Measurements from ENCODE around the gene PPM1H.
A peak's percentile ranks its signal among the peaks of the same experiment; 100 is the strongest.

Gene PPM1H

GRCh38 chr12:62716866-62717525, 218.0 kb downstream of the PPM1H start:
- H3K4me3 ChIP-seq (ENCODE audit: low read depth, low read length): no peak overlapping the region
- CTCF ChIA-PET: no interaction called here
- TF ChIP-seq PRDM1 (tag by site-specific recombination; IDR thresholded peaks at IDR 0.05): peak; percentile 49; the same call in 1 of the 2 replicates
- TF ChIP-seq ZSCAN4 (tag by site-specific recombination; IDR thresholded peaks at IDR 0.05): no peak
- TF ChIP-seq ZNF398 (tag by site-specific recombination; IDR thresholded peaks at IDR 0.05): no peak
- TF ChIP-seq ZNF785 (tag by site-specific recombination; IDR thresholded peaks at IDR 0.05): no peak
- no peak for TF ChIP-seq ZBTB49 (tag by site-specific recombination; IDR thresholded peaks at IDR 0.05; ENCODE audit: low read depth)
- H3K27ac ChIP-seq (ENCODE audit: extremely low read depth, low read depth, low read length): no peak overlapping the region
- POLR2A ChIA-PET: no interaction called here
- H3K4me1 ChIP-seq (ENCODE audit: control insufficient read depth, insufficient read depth, low read length): no peaks in the 10 kb centered on the region
- no peaks in the 10 kb centered on the region for H3K9me3 ChIP-seq (ENCODE audit: control insufficient read depth, insufficient read depth, low read depth, low read length)
- peaks cover 0 to 12% of the 10 kb centered on the region in 2 experiments; a peak in 1 of 3 replicates for H3K36me3 ChIP-seq (ENCODE audit: control insufficient read depth in 2 of 2, insufficient read depth in 1 of 2, low read length in 2 of 2)

GRCh38 chr12:62716037-62716436, 218.9 kb downstream of the PPM1H start:
- TF ChIP-seq ZNF558 (tag by site-specific recombination; IDR thresholded peaks at IDR 0.05) (no peak), ZBTB49 (tag by site-specific recombination; IDR thresholded peaks at IDR 0.05; ENCODE audit: low read depth) (no peak), ZNF747 (tag by site-specific recombination; IDR thresholded peaks at IDR 0.05) (no peak), ZBTB48 (tag by site-specific recombination; IDR thresholded peaks at IDR 0.05) (no peak), ZNF274 (IDR thresholded peaks at IDR 0.05; ENCODE audit: low read length) (no peak), ZNF274 (tag by site-specific recombination; IDR thresholded peaks at IDR 0.05; ENCODE audit: borderline replicate concordance) (no peak), ZNF621 (tag by site-specific recombination; IDR thresholded peaks at IDR 0.05) (no peak), ZNF596 (tag by site-specific recombination; IDR thresholded peaks at IDR 0.05) (no peak), ZNF707 (tag by site-specific recombination; IDR thresholded peaks at IDR 0.05) (no peak), ZNF600 (tag by site-specific recombination; IDR thresholded peaks at IDR 0.05) (no peak), ZNF670 (tag by site-specific recombination; IDR thresholded peaks at IDR 0.05; ENCODE audit: low read depth) (no peak), GLI2 (tag by site-specific recombination; IDR thresholded peaks at IDR 0.05; ENCODE audit: borderline replicate concordance, low read depth) (no peak)
- Histone ChIP-seq H3K27ac (ENCODE audit: extremely low read depth, low read depth, low read length) (no peak overlapping the region), H3K36me3 (ENCODE audit: control insufficient read depth in 2 of 2, insufficient read depth in 1 of 2, low read length in 2 of 2) (peaks cover 0 to 12% of the 10 kb centered on the region in 2 experiments; a peak in 1 of 3 replicates), H3K4me3 (ENCODE audit: low read depth, low read length) (no peak overlapping the region), H3K9me3 (ENCODE audit: control insufficient read depth, insufficient read depth, low read depth, low read length) (no peaks in the 10 kb centered on the region), H3K4me1 (ENCODE audit: control insufficient read depth, insufficient read depth, low read length) (no peaks in the 10 kb centered on the region)
- CTCF ChIA-PET: no interaction called here
- POLR2A ChIA-PET: no interaction called here
